Uterus (tissue), 4 donors: ENCODE measurements around the gene C17orf113. TPM values are rescaled to one million over a fixed set of nuclear protein-coding genes. Genes with fewer than 3 reads are reported as not detected.

Source experiments
- DNase-seq, 2 donors: peaks; one replicate each; pipeline ENCODE4 v3.0.0-alpha.2; 2019 to 2020
- H3K27ac ChIP-seq, 2 donors: fragments of 200-600 bp; sonication (generic); 1 replicate in 1 of 2; 2 replicates in 1 of 2; pipeline ENCODE4 v1.5.1; 2016 to 2018
- H3K27me3 ChIP-seq, 2 donors: fragments of 200-600 bp; sonication (generic); one replicate each; pipeline ENCODE4 v1.5.1; 2018 to 2019; ENCODE audit warnings: control low read depth in 1 of 2
- H3K36me3 ChIP-seq, 2 donors: fragments of 200-600 bp; sonication (generic); one replicate each; pipeline ENCODE4 v1.5.1; 2019; ENCODE audit warnings: control low read depth in 1 of 2
- H3K4me1 ChIP-seq, 2 donors: fragments of 200-600 bp; sonication (generic); one replicate each; pipeline ENCODE4 v1.5.1; 2018 to 2019; ENCODE audit warnings: control low read depth in 1 of 2
- H3K4me3 ChIP-seq, 2 donors: fragments of 200-600 bp; sonication (generic); 1 replicate in 1 of 2; 2 replicates in 1 of 2; pipeline ENCODE4 v1.5.1; 2018 to 2019; ENCODE audit warnings: mild to moderate bottlenecking in 1 of 2
- H3K9me3 ChIP-seq, 2 donors: fragments of 200-600 bp; sonication (generic); one replicate each; pipeline ENCODE4 v1.5.1; 2019; ENCODE audit warnings: control low read depth in 1 of 2
- CTCF ChIP-seq, 4 experiments: fragments of 200-600 bp in 2 of 4; fragments of 450-650 bp in 2 of 4; sonication (generic) in 2 of 4; IDR thresholded peaks; one replicate each; pipeline ENCODE4 v1.5.1; 2016 to 2019; ENCODE audit warnings: antibody characterized with exemption in 4 of 4, mild to moderate bottlenecking in 2 of 4, moderate library complexity in 1 of 4
- POLR2A ChIP-seq, 2 donors: fragments of 450-650 bp; IDR thresholded peaks; one replicate each; pipeline ENCODE4 v1.6.1; 2016; ENCODE audit warnings: antibody characterized with exemption in 2 of 2, mild to moderate bottlenecking in 1 of 2, moderate library complexity in 1 of 2
- intact Hi-C: fragments of 100-400 bp; cut with DNase I; formaldehyde crosslinking; loops from one replicate; pipeline ENCODE4 v1.15.1; 2023; ENCODE audit warnings: low total_unique reads
- total RNA-seq, 4 donors: library from RNA; depleted of rRNA in 3 of 4; stranded (reverse); fragments of >200 nt in 3 of 4; gene quantifications; one replicate each; pipeline versions ENCODE4 v1.1.0 to v1.2.4, GENCODE V29; 2014 to 2023
- donor health status: DM: yes; HTN: yes; CAD: no.

Gene C17orf113
- total RNA-seq, 4 donors from 2014 or later = 0.77 to 3.3 (median 2.1) TPM; not detected in 1

- TF ChIP-seq POLR2A (IDR thresholded peaks at IDR 0.05) = no peak
- no peak for TF ChIP-seq CTCF (IDR thresholded peaks at IDR 0.05)
- H3K27me3 ChIP-seq = no peaks in the 10 kb centered on the region
- no peaks in the 10 kb centered on the region for H3K4me1 ChIP-seq
- H3K36me3 ChIP-seq = no peaks in the 10 kb centered on the region
- no peak for DNase-seq
- intact Hi-C loops = no loop called here
- H3K9me3 ChIP-seq = no peaks in the 10 kb centered on the region
- H3K4me3 ChIP-seq = no peak overlapping the region
- H3K27ac ChIP-seq = no peak overlapping the region
Observed at GRCh38 chr17:42042598-42043319, 7.6 kb downstream of the C17orf113 start.

GRCh38 chr17:42041619-42042018, 8.8 kb downstream of the C17orf113 start:
- Histone ChIP-seq H3K9me3 (no peaks in the 10 kb centered on the region), H3K4me3 (no peak overlapping the region), H3K36me3 (no peaks in the 10 kb centered on the region), H3K4me1 (no peaks in the 10 kb centered on the region), H3K27me3 (no peaks in the 10 kb centered on the region), H3K27ac (no peak overlapping the region)
- no peak for DNase-seq
- intact Hi-C loops = no loop called here
- TF ChIP-seq CTCF (IDR thresholded peaks at IDR 0.05) (no peak), POLR2A (IDR thresholded peaks at IDR 0.05) (no peak)

GRCh38 chr17:42040818-42041217, 9.6 kb downstream of the C17orf113 start:
- no peak for DNase-seq
- TF ChIP-seq POLR2A (IDR thresholded peaks at IDR 0.05) (no peak), CTCF (IDR thresholded peaks at IDR 0.05) (no peak)
- intact Hi-C loops = no loop called here
- no peak overlapping the region for H3K4me3 ChIP-seq
- no peak overlapping the region for H3K27ac ChIP-seq
- H3K4me1 ChIP-seq = no peaks in the 10 kb centered on the region
- H3K27me3 ChIP-seq = no peaks in the 10 kb centered on the region
- no peaks in the 10 kb centered on the region for H3K36me3 ChIP-seq
- no peaks in the 10 kb centered on the region for H3K9me3 ChIP-seq

- intact Hi-C loops = no loop called here
- no peak overlapping the region for H3K27ac ChIP-seq
Observed at GRCh38 chr17:42039794-42040763, 10.3 kb downstream of the C17orf113 start.

More at GRCh38 chr17:42039794-42040763, 10.3 kb downstream of the C17orf113 start:
- no peak for DNase-seq
- Histone ChIP-seq H3K27me3 (no peaks in the 10 kb centered on the region), H3K9me3 (no peaks in the 10 kb centered on the region), H3K36me3 (no peaks in the 10 kb centered on the region), H3K4me3 (no peak overlapping the region), H3K4me1 (no peaks in the 10 kb centered on the region)
- TF ChIP-seq CTCF (IDR thresholded peaks at IDR 0.05) (no peak), POLR2A (IDR thresholded peaks at IDR 0.05) (no peak)
